Erythroblast (primary cell): ENCODE data around the gene XRCC4.

Experiments used
- GATA1 ChIP-seq: IDR thresholded peaks from 2 replicates; pipeline ENCODE4 v1.6.1; 2011; ENCODE audit warnings: low read depth, mild to moderate bottlenecking, control low read depth, low read length, moderate library complexity
- POLR2A ChIP-seq: IDR thresholded peaks from 2 replicates; pipeline ENCODE4 v1.6.1; 2011; ENCODE audit warnings: mild to moderate bottlenecking, low read length

DNA sequence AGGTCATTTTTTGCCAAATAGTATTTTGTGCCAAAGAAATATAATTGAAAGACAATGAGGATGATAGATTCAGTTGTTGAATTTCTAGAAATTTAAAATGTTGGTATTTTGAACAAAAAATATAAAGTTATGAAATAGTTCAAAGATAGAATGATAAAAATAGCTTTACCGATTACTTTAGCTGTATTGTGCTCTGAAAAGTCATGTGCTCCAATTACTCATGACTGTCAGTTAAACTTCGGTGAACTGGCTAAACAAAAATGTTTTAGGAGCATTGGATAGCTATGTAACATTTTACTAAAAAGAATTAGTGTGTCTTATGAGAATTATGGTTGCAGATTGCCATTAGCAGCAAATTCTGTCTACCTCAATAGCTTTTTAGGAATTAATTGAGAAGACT lies 216.9 kb downstream of the XRCC4 start:
- TF ChIP-seq POLR2A = no peak
- no peak for TF ChIP-seq GATA1
